ENCODE data around the gene PDLIM1. TPM values are rescaled to one million over a fixed set of nuclear protein-coding genes. Genes with fewer than 3 reads are reported as not detected.

The PDLIM1 gene
- total and polyA plus RNA-seq, 2 donors (not counting 1 experiment from before 2014, with no cell fraction given) = 24.3 to 390 TPM

DNA sequence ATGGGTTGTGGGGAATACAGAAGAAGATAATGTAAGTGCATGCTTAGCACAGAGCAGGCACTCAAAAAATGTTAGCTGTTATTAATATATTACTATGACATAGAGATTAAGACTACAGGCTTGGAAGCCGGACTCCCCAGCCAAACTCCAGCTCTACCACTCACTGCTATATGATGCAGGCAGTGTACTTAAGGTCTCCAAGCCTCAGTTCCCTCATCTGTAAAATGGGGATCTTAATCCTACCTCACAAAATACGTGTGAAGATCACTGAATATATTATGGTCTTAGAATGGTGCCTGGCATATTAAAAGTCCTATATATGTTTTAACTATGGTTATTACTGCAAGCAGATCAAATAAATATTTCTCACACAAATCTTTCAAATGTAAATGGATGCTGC, 5.2 kb downstream of the PDLIM1 start:
- Histone ChIP-seq H3K36me3 (ENCODE audit: control insufficient read depth, insufficient read depth, low read length) (no peaks in the 10 kb centered on the region), H4K20me1 (ENCODE audit: control insufficient read depth, extremely low read depth, insufficient read depth, low read length) (no peaks in the 10 kb centered on the region), H2AFZ (ENCODE audit: low read length) (no peak overlapping the region), H3K9ac (ENCODE audit: insufficient read depth, low read length) (no peak overlapping the region), H3K4me2 (ENCODE audit: extremely low read depth, insufficient read depth, low read length) (no peak overlapping the region), H3K4me1 (ENCODE audit: control insufficient read depth, extremely low read depth, insufficient read depth, low read length) (peaks cover 11% of the 10 kb centered on the region), H3K79me2 (ENCODE audit: control insufficient read depth, insufficient read depth, low read length) (peaks cover 88% of the 10 kb centered on the region), H3K4me3 (replicated peaks in 1 of 4; ENCODE audit: control extremely low read depth in 1 of 4, insufficient read depth in 1 of 4, low read depth in 3 of 4, low read length in 4 of 4) (no peak overlapping the region), H3K9me3 (ENCODE audit: control insufficient read depth, insufficient read depth, low read depth, low read length) (no peaks in the 10 kb centered on the region), H3K27ac (ENCODE audit: insufficient read depth, low read length) (no peak overlapping the region), H3K27me3 (ENCODE audit: control insufficient read depth, insufficient read depth, low read length) (no peaks in the 10 kb centered on the region)
- DNase-seq (ENCODE audit: low read depth in 2 of 2) = no peak
- no peak for TF ChIP-seq EZH2 (IDR thresholded peaks at IDR 0.05; ENCODE audit: low read length, missing control alignments)
- TF ChIP-seq, protein P1, sequence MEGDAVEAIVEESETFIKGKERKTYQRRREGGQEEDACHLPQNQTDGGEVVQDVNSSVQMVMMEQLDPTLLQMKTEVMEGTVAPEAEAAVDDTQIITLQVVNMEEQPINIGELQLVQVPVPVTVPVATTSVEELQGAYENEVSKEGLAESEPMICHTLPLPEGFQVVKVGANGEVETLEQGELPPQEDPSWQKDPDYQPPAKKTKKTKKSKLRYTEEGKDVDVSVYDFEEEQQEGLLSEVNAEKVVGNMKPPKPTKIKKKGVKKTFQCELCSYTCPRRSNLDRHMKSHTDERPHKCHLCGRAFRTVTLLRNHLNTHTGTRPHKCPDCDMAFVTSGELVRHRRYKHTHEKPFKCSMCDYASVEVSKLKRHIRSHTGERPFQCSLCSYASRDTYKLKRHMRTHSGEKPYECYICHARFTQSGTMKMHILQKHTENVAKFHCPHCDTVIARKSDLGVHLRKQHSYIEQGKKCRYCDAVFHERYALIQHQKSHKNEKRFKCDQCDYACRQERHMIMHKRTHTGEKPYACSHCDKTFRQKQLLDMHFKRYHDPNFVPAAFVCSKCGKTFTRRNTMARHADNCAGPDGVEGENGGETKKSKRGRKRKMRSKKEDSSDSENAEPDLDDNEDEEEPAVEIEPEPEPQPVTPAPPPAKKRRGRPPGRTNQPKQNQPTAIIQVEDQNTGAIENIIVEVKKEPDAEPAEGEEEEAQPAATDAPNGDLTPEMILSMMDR (conservative IDR thresholded peaks at IDR 0.05 in 1 of 2, IDR thresholded peaks at IDR 0.05 in 1 of 2; ENCODE audit: low read depth in 1 of 2, low read length in 2 of 2) = no peak

DNA sequence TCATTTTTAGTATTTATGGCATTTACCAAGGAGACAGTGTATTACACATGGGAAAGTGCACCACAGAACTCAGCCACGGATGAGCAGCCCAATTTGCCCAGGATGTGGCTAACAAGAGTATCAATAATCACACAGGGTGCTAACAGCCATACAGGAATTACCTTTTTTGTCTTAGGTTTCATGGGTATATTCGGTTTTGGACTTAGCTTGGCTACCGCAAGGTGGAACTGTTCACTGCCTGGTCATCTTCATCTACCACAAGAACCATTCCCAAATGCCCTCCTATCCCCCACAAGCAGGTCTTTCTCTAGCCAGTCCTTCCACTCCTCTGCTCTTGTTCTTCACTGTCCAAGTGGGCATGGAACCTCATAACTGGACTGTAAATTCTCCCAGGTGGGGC, 6.0 kb downstream of the PDLIM1 start:
- Histone ChIP-seq H4K20me1 (ENCODE audit: control insufficient read depth, extremely low read depth, insufficient read depth, low read length) (no peaks in the 10 kb centered on the region), H3K27ac (ENCODE audit: insufficient read depth, low read length) (no peak overlapping the region), H3K79me2 (ENCODE audit: control insufficient read depth, insufficient read depth, low read length) (peaks cover 86% of the 10 kb centered on the region), H3K9ac (ENCODE audit: insufficient read depth, low read length) (no peak overlapping the region), H3K4me1 (ENCODE audit: control insufficient read depth, extremely low read depth, insufficient read depth, low read length) (peaks cover 11% of the 10 kb centered on the region), H3K4me2 (ENCODE audit: extremely low read depth, insufficient read depth, low read length) (no peak overlapping the region), H3K36me3 (ENCODE audit: control insufficient read depth, insufficient read depth, low read length) (no peaks in the 10 kb centered on the region), H2AFZ (ENCODE audit: low read length) (no peak overlapping the region), H3K4me3 (replicated peaks in 1 of 4; ENCODE audit: control extremely low read depth in 1 of 4, insufficient read depth in 1 of 4, low read depth in 3 of 4, low read length in 4 of 4) (no peak overlapping the region), H3K27me3 (ENCODE audit: control insufficient read depth, insufficient read depth, low read length) (no peaks in the 10 kb centered on the region), H3K9me3 (ENCODE audit: control insufficient read depth, insufficient read depth, low read depth, low read length) (no peaks in the 10 kb centered on the region)
- no peak for TF ChIP-seq EZH2 (IDR thresholded peaks at IDR 0.05; ENCODE audit: low read length, missing control alignments)
- TF ChIP-seq, protein P1 (conservative IDR thresholded peaks at IDR 0.05 in 1 of 2, IDR thresholded peaks at IDR 0.05 in 1 of 2; ENCODE audit: low read depth in 1 of 2, low read length in 2 of 2) = no peak
- no peak for DNase-seq (ENCODE audit: low read depth in 2 of 2)

- H4K20me1 ChIP-seq (ENCODE audit: control insufficient read depth, extremely low read depth, insufficient read depth, low read length) = no peaks in the 10 kb centered on the region
- H3K4me1 ChIP-seq (ENCODE audit: control insufficient read depth, extremely low read depth, insufficient read depth, low read length) = peaks cover 20% of the 10 kb centered on the region
- DNase-seq (ENCODE audit: low read depth in 2 of 2) = no peak
These were observed 8.7 kb downstream of the PDLIM1 start for GRCh38 chr10:95282107-95282506.

More at GRCh38 chr10:95282107-95282506, 8.7 kb downstream of the PDLIM1 start:
- H3K9ac ChIP-seq (ENCODE audit: insufficient read depth, low read length) = no peak overlapping the region
- no peak for TF ChIP-seq EZH2 (IDR thresholded peaks at IDR 0.05; ENCODE audit: low read length, missing control alignments)
- TF ChIP-seq, protein P1 (conservative IDR thresholded peaks at IDR 0.05 in 1 of 2, IDR thresholded peaks at IDR 0.05 in 1 of 2; ENCODE audit: low read depth in 1 of 2, low read length in 2 of 2) = no peak
- H3K36me3 ChIP-seq (ENCODE audit: control insufficient read depth, insufficient read depth, low read length) = no peaks in the 10 kb centered on the region
- H3K9me3 ChIP-seq (ENCODE audit: control insufficient read depth, insufficient read depth, low read depth, low read length) = no peaks in the 10 kb centered on the region
- peaks cover 83% of the 10 kb centered on the region for H3K79me2 ChIP-seq (ENCODE audit: control insufficient read depth, insufficient read depth, low read length)
- H3K4me2 ChIP-seq (ENCODE audit: extremely low read depth, insufficient read depth, low read length) = no peak overlapping the region
- H3K4me3 ChIP-seq (replicated peaks in 1 of 4; ENCODE audit: control extremely low read depth in 1 of 4, insufficient read depth in 1 of 4, low read depth in 3 of 4, low read length in 4 of 4) = no peak overlapping the region
- H3K27ac ChIP-seq (ENCODE audit: insufficient read depth, low read length) = no peak overlapping the region
- H2AFZ ChIP-seq (ENCODE audit: low read length) = no peak overlapping the region
- H3K27me3 ChIP-seq (ENCODE audit: control insufficient read depth, insufficient read depth, low read length) = no peaks in the 10 kb centered on the region
